ENCODE data around the gene BLTP2.

GRCh38 chr17:28675490-28675889 lies 30.5 kb upstream of the BLTP2 start:
- TF ChIP-seq POLR2A (IDR thresholded peaks at IDR 0.05): no peak
- no peak for TF ChIP-seq CTCF (IDR thresholded peaks at IDR 0.05)
- TF ChIP-seq POLR2AphosphoS5 (IDR thresholded peaks at IDR 0.05; ENCODE audit: insufficient read depth in 1 of 2, low read depth in 1 of 2): no peak
